ENCODE results near the gene PEX16. TPM values are rescaled to one million over a fixed set of nuclear protein-coding genes. Genes with fewer than 3 reads are reported as not detected.
A peak's percentile ranks its signal among the peaks of the same experiment; 100 is the strongest.

PEX16 gene
- total RNA-seq, 1 experiment from 2014 or later, result 33.2 TPM

DNA sequence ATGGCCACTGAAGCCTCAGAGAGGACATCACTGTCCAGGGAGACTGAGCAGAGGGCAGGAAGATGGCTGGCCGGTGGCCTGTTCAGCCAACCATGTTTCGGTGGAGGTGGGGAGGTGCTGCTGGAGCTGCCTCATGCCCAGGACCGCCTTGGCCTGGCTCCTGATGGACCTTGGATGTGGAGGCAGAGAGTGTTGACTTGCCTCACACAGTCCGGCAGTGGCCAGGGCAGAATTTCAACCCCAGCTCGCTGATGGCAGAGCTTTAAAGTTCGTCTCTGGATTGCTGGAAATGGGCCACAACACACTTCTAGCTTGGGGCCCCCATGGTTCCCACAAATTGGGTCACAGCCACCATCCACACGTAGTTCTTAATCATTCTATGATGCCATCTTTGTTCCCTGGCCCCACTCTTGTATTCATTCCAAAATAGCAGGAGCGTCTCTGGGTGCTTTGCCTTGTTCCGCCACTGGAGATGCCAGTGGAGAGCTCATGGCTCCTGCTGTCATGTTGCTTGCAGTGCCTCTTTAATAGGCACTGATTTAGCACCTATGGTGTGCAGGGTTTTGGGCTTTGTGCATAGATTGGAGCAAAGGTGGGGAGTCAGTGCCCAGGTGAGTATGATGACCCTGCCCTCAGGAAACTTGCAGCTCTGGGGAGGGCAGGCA, 26.7 kb downstream of the PEX16 start:
- no TSS peak for BruUV-seq (replicated peaks)

DNA sequence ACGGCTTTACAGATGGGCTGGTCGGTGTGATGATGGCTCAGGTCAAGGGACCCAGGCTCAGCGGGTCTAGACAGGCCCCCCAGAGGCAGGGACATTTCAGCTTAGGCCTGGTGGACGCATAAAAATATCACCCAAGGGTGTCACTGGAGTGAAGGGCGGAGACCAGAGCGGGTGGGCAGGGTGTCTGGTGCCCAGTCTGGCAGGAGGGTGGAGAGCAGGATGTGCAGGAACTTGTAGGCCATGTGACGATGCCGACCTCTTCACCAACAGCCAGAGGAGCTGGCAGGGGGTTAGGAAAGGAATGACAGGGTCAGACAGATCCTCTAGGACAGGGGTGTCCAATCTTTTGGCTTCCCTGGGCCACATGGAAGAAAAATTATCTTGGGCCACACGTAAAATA, 27.7 kb downstream of the PEX16 start:
- CTCF ChIA-PET, result no interaction called here
- H3K9me3 ChIP-seq (ENCODE audit: control insufficient read depth in 1 of 2, insufficient read depth in 1 of 2, low read depth in 1 of 2, low read length in 2 of 2), result no peaks in the 10 kb centered on the region
- BruUV-seq (replicated peaks), result no TSS peak
- POLR2A ChIA-PET, result no interaction called here
- H3K4me2 ChIP-seq (ENCODE audit: low read length), result no peak overlapping the region
- H3K4me1 ChIP-seq (ENCODE audit: control insufficient read depth in 1 of 2, insufficient read depth in 2 of 2, low read length in 2 of 2), result peaks cover 0 to 7% of the 10 kb centered on the region in 2 experiments; a peak in 1 of 4 replicates
- H3K27me3 ChIP-seq (ENCODE audit: insufficient read depth, low read length), result no peaks in the 10 kb centered on the region
- H3K9ac ChIP-seq (ENCODE audit: low read length), result no peak overlapping the region
- RAD21 ChIA-PET (ENCODE audit: low non-redundant PET in 1 of 2, low total read pairs in 2 of 2, uncharacterized antibody in 2 of 2, unreplicated experiment in 2 of 2), result no interaction called here
- no peaks in the 10 kb centered on the region for H3K36me3 ChIP-seq (ENCODE audit: control insufficient read depth in 1 of 2, insufficient read depth in 2 of 2, low read length in 2 of 2)
- DNase-seq (ENCODE audit: low read depth, low spot score) (no peak), ATAC-seq (no peak)
- H2AFZ ChIP-seq (ENCODE audit: low read depth, low read length, poor library complexity, severe bottlenecking), result no peak overlapping the region
- no peak overlapping the region for H3K27ac ChIP-seq (ENCODE audit: low read depth, low read length)
- TF ChIP-seq CEBPB (IDR thresholded peaks at IDR 0.05; ENCODE audit: low read depth) (no peak), FOSL1 (IDR thresholded peaks at IDR 0.05; ENCODE audit: low read depth) (no peak), SP1 (IDR thresholded peaks at IDR 0.05; ENCODE audit: low read depth) (no peak), ELF1 (IDR thresholded peaks at IDR 0.05; ENCODE audit: borderline replicate concordance, low read depth) (no peak), EZH2 (IDR thresholded peaks at IDR 0.05) (no peak), JUND (IDR thresholded peaks at IDR 0.05) (no peak), EZH2phosphoT487 (IDR thresholded peaks at IDR 0.05; ENCODE audit: borderline replicate concordance) (no peak), TCF7L2 (IDR thresholded peaks at IDR 0.05; ENCODE audit: borderline replicate concordance, extremely low read depth, insufficient read depth, insufficient read length) (no peak), YY1 (IDR thresholded peaks at IDR 0.05; ENCODE audit: extremely low read depth, insufficient replicate concordance, low read depth, low read length) (no peak)
- TF ChIP-seq, protein P1, sequence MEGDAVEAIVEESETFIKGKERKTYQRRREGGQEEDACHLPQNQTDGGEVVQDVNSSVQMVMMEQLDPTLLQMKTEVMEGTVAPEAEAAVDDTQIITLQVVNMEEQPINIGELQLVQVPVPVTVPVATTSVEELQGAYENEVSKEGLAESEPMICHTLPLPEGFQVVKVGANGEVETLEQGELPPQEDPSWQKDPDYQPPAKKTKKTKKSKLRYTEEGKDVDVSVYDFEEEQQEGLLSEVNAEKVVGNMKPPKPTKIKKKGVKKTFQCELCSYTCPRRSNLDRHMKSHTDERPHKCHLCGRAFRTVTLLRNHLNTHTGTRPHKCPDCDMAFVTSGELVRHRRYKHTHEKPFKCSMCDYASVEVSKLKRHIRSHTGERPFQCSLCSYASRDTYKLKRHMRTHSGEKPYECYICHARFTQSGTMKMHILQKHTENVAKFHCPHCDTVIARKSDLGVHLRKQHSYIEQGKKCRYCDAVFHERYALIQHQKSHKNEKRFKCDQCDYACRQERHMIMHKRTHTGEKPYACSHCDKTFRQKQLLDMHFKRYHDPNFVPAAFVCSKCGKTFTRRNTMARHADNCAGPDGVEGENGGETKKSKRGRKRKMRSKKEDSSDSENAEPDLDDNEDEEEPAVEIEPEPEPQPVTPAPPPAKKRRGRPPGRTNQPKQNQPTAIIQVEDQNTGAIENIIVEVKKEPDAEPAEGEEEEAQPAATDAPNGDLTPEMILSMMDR (IDR thresholded peaks at IDR 0.05 in 2 of 3, conservative IDR thresholded peaks at IDR 0.05 in 1 of 3; ENCODE audit: borderline replicate concordance in 1 of 3, insufficient read depth in 1 of 3, low read depth in 2 of 3, low read length in 2 of 3), result no peak
- TF ChIP-seq, protein P2, sequence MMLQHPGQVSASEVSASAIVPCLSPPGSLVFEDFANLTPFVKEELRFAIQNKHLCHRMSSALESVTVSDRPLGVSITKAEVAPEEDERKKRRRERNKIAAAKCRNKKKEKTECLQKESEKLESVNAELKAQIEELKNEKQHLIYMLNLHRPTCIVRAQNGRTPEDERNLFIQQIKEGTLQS (IDR thresholded peaks at IDR 0.05), result no peak
- H4K20me1 ChIP-seq (ENCODE audit: insufficient read depth), result no peaks in the 10 kb centered on the region
- no peak overlapping the region for H3K4me3 ChIP-seq (replicated peaks in 1 of 2; ENCODE audit: low read depth in 1 of 2, low read length in 2 of 2)
- no peaks in the 10 kb centered on the region for H3K9me2 ChIP-seq (ENCODE audit: insufficient read depth)
- H3K79me2 ChIP-seq (ENCODE audit: insufficient read depth, low read length), result no peaks in the 10 kb centered on the region
- intact Hi-C loops (cut with micrococcal nuclease), result no loop called here

More for the DNA sequence above, 26.7 kb downstream of the PEX16 start:
- no peak overlapping the region for H3K4me2 ChIP-seq (ENCODE audit: low read length)
- POLR2A ChIA-PET, result no interaction called here
- CTCF ChIA-PET, result no interaction called here
- RAD21 ChIA-PET (ENCODE audit: low non-redundant PET in 1 of 2, low total read pairs in 2 of 2, uncharacterized antibody in 2 of 2, unreplicated experiment in 2 of 2), result no interaction called here
- H3K4me3 ChIP-seq (replicated peaks in 1 of 2; ENCODE audit: low read depth in 1 of 2, low read length in 2 of 2), result no peak overlapping the region
- TF ChIP-seq EGR1 (IDR thresholded peaks at IDR 0.05; ENCODE audit: low read depth) (no peak), SRF (IDR thresholded peaks at IDR 0.05; ENCODE audit: low read depth) (no peak), JUND (IDR thresholded peaks at IDR 0.05) (no peak)
- TF ChIP-seq, protein P1 (IDR thresholded peaks at IDR 0.05 in 2 of 3, conservative IDR thresholded peaks at IDR 0.05 in 1 of 3; ENCODE audit: borderline replicate concordance in 1 of 3, insufficient read depth in 1 of 3, low read depth in 2 of 3, low read length in 2 of 3), result peak in 1 of 3 experiments; percentile 11; a peak in 1 of 6 replicates
- TF ChIP-seq, protein P2 (IDR thresholded peaks at IDR 0.05), result no peak
- DNase-seq (ENCODE audit: low read depth, low spot score) (no peak), ATAC-seq (peak; percentile 50; the same call in 1 of the 2 replicates)
- peaks cover 0 to under 1% of the 10 kb centered on the region in 2 experiments; a peak in 1 of 4 replicates for H3K4me1 ChIP-seq (ENCODE audit: control insufficient read depth in 1 of 2, insufficient read depth in 2 of 2, low read length in 2 of 2)
- intact Hi-C loops (cut with micrococcal nuclease), result no loop called here
- no peaks in the 10 kb centered on the region for H3K9me2 ChIP-seq (ENCODE audit: insufficient read depth)
- H3K9me3 ChIP-seq (ENCODE audit: control insufficient read depth in 1 of 2, insufficient read depth in 1 of 2, low read depth in 1 of 2, low read length in 2 of 2), result no peaks in the 10 kb centered on the region
- no peak overlapping the region for H3K27ac ChIP-seq (ENCODE audit: low read depth, low read length)
- H3K36me3 ChIP-seq (ENCODE audit: control insufficient read depth in 1 of 2, insufficient read depth in 2 of 2, low read length in 2 of 2), result no peaks in the 10 kb centered on the region
- no peak overlapping the region for H2AFZ ChIP-seq (ENCODE audit: low read depth, low read length, poor library complexity, severe bottlenecking)
- H3K79me2 ChIP-seq (ENCODE audit: insufficient read depth, low read length), result no peaks in the 10 kb centered on the region
- no peak overlapping the region for H3K9ac ChIP-seq (ENCODE audit: low read length)
- no peaks in the 10 kb centered on the region for H4K20me1 ChIP-seq (ENCODE audit: insufficient read depth)
- no peaks in the 10 kb centered on the region for H3K27me3 ChIP-seq (ENCODE audit: insufficient read depth, low read length)
